GM10266 (cell line): ENCODE results near the gene APCDD1L.
"Not testable (repeated sequence)": the region's sequence is repeated elsewhere in the genome, so short reads cannot be mapped to it uniquely, and the experiment has no call there.

Experiments used
- DNase-seq: peaks from one replicate; pipeline ENCODE4 v3.0.0; 2012; ENCODE audit errors: extremely low spot score
- TF ChIP-seq, protein P1 (sequence below): IDR thresholded peaks from 2 replicates; pipeline ENCODE4 v1.5.1; 2012; ENCODE audit warnings: mild to moderate bottlenecking, low read depth; ENCODE audit not compliant: control insufficient read depth, insufficient read depth; ENCODE audit errors: missing control alignments

The APCDD1L gene

DNA sequence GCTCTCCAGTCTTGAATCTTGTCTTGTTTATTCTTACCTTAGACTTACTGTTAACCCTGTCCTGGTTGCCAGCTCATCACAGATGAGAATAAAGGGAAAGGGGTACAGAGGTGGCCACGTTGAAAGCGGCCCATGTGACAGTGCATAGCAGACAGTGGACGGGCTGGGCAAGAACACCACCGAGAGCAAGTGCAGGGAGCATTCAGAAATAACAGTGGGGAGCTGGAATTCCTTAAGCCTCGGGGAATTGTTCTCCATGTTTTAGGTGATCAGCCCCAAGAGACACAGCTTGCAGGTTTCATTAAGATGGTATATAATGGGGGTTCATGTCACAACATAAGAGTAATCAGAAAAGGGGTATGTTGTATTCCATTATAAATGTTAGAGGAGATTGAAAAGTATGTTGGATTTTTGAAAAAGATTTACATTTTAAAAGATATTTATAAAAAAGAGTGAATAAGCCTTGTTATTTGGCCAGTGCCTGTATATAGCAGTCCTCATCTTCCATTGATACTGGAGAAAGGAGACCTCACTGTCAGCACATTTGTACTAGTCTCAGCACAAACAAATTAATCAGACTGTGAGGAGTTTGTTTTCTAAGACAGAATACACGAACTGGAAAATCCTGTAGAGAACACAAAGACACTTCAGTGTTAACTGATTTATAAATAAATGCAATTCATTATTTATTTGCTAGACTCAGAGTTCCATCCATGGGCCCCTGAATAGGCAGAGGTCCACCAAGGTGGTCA lies 90.8 kb downstream of the APCDD1L start:
- no peak for DNase-seq
- TF ChIP-seq, protein P1, sequence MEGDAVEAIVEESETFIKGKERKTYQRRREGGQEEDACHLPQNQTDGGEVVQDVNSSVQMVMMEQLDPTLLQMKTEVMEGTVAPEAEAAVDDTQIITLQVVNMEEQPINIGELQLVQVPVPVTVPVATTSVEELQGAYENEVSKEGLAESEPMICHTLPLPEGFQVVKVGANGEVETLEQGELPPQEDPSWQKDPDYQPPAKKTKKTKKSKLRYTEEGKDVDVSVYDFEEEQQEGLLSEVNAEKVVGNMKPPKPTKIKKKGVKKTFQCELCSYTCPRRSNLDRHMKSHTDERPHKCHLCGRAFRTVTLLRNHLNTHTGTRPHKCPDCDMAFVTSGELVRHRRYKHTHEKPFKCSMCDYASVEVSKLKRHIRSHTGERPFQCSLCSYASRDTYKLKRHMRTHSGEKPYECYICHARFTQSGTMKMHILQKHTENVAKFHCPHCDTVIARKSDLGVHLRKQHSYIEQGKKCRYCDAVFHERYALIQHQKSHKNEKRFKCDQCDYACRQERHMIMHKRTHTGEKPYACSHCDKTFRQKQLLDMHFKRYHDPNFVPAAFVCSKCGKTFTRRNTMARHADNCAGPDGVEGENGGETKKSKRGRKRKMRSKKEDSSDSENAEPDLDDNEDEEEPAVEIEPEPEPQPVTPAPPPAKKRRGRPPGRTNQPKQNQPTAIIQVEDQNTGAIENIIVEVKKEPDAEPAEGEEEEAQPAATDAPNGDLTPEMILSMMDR, result no peak

DNA sequence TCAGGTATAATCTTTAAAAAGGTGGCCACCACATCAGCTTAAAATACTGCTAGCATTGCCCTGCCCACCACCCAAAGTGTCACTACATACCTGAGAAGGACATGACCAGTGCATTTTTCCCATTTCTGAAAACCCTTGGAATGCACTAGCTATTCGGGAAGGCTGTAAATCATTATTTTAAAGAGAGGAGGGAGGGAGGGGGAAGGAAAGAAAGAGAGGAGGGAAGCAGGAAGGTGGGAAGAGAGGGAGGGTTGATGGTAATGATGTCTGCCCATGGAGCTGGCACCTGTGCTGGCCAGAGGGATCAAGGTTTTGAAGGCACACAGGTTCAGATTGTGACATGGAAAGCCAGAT lies 93.7 kb downstream of the APCDD1L start:
- no peak for DNase-seq
- TF ChIP-seq, protein P1, result no peak

DNA sequence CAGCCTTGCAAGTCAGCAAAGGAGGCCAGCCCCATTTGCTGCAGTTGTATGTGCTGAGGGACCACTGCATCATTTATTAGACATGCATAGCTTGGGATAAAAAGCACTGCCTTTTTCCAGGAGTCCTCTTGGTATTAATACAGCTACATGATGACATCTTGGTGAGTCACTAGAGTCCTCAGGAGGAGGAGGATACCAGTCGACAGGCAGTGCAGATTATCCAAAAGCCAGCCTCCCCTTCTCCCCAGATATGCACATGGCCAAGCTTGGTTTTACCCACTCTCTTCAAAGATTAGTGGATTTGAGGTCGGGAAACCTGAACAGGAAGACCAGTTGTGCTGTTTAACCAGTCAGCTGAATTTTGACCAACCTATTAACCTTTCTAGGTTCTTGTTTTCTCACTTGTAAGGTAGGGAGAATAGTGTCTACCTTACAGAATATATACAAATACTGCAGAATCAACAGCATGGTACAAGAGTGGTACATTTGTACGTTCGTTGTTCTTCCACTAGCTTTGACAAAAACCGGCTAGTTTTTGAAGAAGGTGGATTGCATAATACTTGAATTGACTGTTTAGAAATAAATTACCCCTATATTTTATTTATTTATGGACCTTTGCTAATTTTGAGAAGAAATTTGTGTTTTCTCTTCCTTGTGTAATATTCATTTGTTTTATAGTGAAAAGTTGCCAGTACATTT lies 94.3 kb downstream of the APCDD1L start:
- no peak for DNase-seq
- TF ChIP-seq, protein P1, result no peak

DNA sequence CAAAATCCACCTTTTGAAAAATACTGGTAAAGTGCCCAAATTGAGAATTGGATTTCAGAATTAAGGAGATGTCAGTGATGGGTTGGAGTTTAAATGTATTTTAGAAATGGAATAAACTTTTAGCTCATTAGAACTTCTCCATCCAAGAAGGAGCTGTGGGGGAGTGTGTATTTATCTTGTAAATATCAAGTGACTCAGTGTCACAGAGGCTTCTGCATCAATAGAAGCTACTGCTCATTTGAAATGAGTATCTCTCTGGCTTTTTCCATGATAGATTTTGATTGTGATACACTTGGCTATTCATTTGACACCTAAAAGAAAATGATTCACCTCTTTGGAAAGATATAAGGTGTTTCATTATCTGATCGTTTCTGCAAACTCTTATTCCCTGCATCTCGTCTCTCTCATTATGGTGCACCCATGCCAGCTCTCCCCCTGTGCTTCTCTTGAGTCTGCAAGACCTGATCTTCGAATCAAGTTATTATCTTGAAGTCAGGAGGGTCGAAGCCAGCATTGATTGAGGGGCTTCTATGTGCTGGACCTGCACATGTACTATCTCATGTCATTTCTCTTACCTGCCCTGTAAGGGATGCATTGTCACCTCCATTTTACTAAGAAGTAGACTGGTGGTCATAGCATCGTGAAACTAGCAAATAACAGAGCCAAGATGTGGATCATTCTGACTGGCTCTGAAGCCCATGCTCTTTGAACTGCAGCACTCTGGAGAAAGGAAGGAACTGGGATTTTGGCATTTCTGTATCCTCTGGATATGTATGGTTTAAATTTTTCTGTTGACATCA lies 96.0 kb downstream of the APCDD1L start:
- TF ChIP-seq, protein P1, result no peak
- DNase-seq, result no peak

DNA sequence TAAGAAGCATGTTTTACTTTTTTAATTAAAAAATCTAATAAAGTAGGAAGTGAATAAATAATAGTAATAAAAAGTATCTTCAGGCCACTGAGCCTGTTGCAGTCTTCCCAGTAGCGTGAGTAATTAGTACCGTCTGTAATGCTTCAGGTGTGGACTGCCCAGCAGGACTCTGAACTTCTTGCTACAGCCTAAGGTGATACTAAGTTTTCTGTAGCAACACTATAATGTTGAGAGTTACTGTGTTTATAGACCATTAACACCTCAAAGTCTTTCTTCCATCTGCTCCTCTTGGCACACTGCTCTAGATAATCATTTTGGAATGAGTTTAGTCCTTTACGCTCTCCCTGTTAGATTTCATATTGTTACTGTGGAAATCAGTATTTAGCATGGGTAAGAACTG lies 97.8 kb downstream of the APCDD1L start:
- TF ChIP-seq, protein P1, result no peak
- no peak for DNase-seq

DNA sequence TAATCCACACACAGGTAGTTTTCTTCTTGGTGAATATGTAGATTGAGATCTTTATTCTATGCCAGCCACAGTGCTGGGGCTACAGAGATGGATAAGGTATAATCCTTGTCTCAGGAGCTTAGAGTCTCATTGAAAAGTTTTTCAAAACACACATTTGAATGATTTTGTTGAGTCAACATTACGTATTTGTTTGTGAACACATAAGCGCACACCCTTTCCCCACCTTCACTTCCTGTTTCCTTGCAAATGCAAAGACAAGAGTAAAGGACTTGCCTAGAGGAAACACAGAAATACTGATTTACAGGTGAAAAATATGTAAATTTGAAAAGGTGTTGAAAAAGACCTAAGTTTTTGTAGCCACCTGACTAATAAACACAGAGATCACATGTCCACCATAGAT lies 98.4 kb downstream of the APCDD1L start:
- TF ChIP-seq, protein P1, result no peak
- DNase-seq, result no peak

DNA sequence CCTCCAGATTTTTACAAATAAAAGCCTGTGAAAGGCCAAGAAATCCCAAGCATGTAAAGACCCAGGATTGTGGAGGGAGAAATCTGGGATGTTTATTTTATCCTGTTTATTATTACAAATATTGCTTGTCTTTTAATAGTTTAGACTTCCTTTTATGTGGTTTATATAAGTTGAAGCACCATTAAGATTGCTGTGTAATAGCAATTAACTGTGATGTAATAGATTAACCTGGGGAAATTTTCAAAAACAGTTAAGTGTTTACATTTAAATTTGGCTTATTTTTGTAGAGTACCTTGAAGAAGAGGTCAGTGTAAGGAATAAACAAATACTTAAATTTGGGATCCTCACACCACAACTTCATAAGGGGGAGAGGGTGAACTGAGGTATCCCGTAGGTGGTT lies 99.1 kb downstream of the APCDD1L start:
- DNase-seq, result no peak
- TF ChIP-seq, protein P1, result no peak

DNA sequence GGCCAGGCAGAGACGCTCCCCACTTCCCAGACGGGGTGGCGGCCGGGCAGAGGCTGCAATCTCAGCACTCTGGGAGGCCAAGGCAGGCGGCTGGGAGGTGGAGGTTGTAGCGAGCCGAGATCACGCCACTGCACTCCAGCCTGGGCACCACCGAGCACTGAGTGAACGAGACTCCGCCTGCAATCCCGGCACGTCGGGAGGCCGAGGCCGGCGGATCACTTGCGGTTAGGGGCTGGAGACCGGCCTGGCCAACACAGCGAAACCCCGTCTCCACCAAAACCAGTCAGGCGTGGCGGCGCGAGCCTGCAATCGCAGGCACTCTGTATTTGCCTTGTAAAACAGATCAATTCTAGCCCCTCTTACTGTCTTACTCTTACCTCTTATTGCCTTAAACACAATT lies 100.4 kb downstream of the APCDD1L start:
- not testable (repeated sequence) for DNase-seq

DNA sequence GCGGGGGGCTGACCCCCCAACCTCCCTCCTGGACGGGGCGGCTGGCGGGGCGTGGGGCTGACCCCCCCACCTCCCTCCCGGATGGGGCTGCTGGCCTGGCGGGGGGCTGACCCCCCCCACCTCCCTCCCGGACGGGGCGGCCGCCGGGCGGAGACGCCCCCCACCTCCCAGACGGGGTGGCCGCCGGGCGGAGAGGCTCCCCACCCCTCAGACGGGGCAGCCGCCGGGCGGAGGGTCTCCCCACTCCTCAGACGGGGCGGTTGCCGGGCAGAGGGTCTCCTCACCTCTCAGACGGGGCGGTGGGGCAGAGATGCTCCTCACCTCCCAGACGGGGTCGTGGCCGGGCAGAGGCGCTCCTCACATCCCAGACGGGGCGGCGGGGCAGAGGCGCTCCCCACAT lies 101.0 kb downstream of the APCDD1L start:
- not testable (repeated sequence) for DNase-seq
